HG03039 (cell line): ENCODE measurements around the gene PRRT3.

Experiments used
- ATAC-seq: cut with Tn5 transposase; IDR thresholded peaks from one replicate; pipeline ENCODE4 v1.9.1; 2021; ENCODE audit warnings: mild to moderate bottlenecking, moderate library complexity; ENCODE audit not compliant: unreplicated experiment

The PRRT3 gene

DNA sequence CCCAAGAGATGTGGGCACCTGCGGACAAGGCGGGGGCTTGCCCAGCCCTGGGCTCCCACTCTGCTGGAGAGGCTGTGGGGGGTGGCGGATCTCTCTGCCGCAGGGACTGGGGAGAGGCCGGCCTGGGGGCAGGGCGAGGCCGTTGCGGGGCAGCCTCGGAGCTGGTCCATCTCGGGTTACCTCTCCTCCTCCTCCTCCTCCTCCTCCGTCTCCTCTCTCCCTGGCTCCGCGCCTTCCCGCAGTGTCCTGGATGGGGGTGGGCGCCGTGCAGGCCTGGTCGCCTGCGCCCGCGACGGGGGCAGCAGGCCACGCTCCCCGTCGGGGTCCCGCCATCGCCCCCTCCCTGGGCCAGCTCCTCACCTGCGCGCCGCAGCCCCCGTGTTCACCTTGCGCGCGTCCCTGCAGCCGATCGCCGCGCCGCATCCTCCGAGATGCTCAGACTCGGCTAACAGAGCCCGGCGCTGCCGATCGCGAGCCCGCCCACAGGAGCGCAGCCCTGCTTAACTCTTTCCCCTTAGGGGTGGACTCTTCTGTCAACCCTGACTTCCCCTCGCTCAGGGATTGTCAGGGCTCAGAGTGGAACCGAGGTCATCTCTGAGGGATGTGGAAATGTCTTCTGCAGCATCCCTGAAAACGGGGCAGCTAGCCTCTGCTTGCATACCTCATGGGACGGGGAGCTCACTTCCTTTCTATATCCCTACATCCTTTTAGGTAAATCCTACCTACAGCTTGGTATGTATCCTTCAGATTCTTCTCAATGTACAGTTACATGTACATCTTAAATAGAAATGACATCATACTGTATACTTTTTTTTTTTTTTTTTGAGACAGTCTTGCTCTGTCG, at the start of gene PRRT3:
TSS of gene PRRT3 (minus strand) at position 447 of the 844 bp plus-strand sequence. CDS start 2,293 bp downstream, outside the sequence.
- peak; percentile 59 for ATAC-seq

DNA sequence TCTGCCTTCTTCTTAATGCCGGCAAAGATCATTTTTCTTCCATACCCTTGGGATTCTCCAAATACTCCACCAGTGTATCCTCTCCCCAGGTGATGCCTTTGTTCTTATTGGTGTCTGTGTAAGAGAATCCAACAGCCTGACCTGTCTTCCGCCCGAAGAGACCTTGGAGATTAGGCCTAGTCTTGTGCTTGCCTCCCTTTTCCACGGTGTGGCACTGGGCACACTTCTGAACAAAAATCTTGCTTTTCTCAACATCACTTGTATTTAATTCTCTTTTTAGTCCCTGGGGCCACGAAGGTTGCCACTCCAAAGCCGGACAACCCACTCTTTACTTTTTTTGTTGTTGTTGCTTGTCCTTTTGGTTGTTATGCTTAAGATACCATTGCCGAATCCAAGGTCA, 48.5 kb upstream of the PRRT3 start:
- no peak for ATAC-seq

DNA sequence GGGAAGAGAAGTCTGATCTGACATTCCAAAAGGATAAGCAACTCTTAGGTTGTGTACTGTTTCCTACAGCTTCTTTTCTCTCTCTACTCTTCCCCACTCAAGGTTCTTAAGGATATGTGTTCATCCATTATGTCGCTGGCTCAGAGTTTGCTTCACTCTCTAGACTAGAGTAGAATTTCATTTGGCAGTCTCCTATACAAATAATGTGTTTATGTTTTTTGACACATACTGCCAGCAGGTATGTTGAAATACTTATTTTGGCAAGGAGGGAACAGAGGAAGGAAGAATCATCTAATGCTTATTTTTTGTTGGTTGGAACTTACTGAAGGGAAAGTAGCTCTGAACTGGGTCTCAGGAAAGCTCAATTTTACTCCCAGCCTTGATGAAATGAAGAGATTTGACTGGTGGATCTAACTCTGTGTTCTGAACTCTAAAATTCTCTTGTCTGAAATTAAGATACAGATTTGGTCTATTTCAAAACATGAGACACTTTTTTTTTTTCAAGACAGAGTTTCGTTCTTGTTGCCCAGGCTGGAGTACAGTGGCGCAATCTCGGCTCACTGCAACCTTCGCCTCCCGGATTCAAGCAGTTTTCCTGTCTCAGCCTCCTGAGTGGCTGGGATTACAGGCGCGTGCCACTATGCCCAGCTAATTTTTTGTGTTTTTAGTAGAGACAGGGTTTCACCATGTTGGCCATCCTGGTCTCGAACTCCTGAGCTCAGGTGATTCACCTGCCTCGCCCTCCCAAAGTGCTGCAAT, 42.1 kb upstream of the PRRT3 start:
- no peak for ATAC-seq

DNA sequence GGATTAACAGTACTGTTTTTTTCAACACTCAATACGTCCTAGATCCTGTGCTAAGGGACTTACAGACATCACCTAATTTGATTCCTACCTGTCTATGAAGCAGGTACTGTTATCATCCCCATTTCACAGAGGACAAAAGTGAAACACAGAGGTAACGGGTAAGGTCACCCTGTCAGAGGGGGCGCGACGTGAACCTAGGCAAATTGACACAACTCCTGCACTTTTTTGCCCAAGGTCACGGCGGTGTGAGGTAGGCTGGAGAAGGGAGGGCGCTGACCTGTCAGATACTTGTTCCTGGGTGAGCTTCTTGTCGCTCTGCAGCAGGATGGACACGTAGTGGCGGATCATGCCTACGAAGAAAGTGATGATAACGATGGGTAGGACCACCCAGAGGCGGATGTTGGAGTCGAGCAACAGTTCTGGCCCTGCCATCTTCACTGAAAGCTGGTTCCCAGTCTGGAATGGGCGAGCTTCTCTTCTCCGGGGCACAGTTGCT, 34.1 kb upstream of the PRRT3 start:
- ATAC-seq, result peak; percentile 23

DNA sequence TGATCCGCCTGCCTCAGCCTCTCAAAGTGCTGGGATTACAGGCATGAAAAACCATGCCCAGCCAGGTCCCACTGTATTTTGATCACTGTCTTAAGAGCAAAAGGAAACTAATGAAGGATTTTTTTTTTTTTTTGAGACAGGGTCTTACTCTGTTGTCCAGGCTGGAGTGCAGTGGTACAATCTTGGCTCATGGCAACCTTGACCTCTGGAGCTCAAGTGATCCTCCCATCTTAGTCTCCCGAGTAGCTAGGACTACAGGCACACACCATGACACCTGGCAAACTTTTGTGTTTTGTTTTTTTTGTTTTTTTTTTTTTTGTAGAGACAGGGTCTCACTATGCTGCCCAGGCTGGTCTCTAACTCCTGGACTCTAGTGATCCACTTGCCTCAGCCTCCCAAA, 28.0 kb upstream of the PRRT3 start:
- no peak for ATAC-seq

DNA sequence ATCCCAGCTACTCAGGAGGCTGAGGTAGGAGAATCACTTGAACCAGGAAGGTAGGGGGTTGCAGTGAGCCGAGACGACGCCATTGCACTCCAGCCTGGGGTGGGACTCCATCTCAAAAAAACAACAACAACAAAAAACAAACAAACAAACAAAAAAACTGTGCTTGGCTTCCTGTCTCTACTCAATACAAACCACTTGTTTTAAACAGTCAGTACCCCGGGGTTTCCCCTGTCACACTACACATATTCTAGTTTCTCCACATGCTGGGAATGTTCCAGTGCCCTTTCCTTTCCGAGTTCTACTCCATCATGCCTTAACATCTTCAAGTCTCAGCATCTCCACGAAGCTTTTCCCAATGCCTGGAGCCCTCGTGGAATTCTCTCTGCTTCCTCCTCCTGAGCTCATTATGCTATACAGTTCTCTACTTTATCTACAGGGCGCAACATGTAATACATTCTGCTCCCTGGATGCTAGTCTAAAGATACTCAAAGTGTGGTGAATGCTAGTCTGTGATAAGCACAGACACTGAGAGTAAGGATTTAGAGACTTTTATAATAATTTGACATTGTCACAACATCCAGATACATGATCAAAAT, 26.6 kb upstream of the PRRT3 start:
- no peak for ATAC-seq

DNA sequence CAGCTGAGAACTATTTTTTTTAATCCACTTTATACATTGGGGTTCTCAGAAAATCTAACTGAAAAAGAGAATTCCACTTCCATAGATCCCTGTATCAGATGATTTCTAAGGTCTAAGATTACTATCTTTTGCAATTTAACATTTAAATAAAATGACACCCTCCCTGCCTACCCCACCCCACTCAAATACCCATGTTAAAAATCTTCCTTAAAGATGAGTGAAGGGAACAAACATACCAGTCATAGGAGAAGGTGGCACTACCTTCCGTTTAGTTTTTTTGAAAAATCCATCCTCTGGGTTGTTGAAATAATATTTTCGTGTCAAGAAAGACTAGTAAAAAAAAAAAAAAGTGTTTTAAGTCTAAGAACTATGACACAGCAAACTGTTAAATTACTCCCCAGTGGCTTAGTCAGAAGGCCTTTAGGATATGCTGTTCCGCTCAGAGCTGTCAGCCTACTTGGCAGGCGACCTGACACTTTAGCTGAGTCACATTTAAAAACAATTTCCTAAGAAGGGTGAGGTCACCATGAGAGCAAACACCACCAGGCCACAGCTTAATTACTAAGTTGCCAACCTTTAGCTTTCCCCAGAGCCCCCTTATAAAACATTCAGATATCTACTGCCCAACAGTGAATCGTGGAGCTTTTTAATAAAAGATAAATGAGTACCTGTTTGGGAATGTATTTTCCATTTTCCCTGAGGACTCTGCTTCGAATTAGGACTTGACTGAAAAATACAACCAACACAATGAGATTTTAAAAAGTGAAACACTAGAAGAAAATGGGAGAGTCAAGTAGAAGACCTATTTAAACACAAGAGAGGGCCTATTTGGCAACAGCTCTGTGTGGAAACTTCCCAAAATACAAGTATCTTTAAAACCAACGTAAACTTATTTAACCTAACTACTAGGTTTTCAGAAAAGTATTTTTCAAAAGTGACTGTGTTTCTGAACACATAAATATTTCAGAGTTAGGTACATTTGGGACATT, 24.8 kb upstream of the PRRT3 start:
- no peak for ATAC-seq

DNA sequence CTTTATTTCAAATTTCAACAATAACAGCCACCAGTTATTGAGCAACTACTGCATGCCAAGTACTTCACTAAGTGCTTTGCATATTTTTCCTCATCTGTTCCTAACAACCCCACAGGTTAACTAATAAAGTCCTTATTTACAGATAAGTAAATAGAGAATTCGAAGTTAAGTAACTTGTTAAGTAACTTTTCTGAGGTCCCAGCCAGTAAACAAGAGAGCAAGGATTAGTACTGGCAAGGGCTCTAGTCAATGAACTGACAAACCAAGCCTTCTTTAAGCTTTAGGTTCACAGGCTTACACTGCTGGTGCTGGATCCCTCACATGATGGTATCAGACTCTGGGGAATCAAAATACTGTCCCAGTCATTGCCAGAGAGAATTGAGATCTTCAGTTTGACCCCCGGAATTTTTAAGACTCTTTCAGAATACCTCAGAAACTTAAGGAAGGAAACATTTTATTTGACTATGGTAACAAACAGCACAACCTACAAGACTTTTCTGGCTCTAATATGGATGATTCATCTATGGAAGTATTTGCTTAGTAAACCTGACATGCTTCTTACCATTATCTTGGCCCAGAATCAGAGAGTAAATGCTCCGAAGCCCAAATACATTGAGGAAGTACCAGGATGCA, 17.9 kb upstream of the PRRT3 start:
- ATAC-seq, result no peak

DNA sequence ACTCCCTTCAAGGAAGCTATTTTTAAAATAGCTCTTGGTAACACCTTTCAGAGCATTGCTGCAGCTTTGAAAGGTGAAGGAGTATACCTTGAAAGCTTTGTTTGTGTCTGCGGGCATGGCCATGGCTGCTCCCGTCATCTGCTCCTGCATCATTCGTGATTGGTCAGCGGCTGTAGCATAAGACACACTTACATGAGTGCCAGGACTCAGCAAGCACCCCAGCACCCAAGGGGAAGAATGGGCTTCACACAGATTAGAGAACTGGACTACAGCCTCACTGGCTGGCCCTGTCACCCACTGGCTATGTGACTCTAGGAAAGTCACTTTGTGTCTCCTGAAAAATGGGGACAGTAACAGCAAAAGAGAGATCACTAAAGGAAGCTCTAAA, 17.4 kb upstream of the PRRT3 start:
- no peak for ATAC-seq

DNA sequence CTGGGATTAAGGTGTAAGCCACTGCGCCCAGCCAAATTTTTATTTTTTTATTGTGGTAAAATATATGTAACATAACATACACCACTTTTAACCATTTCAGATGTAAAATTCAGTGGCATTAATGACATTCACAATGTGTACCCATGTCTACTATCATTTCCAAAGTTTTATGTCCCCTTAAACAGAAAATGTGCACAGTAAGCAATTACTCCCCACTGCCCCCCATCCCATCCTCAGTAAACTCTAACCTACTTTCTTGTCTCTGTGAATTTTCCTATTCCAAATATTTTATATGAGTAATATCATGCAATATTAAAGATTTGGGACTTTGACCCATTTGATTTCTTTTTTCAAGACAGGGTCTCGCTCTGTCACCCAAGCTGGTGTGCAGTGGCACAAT, 14.6 kb upstream of the PRRT3 start:
- ATAC-seq, result no peak

DNA sequence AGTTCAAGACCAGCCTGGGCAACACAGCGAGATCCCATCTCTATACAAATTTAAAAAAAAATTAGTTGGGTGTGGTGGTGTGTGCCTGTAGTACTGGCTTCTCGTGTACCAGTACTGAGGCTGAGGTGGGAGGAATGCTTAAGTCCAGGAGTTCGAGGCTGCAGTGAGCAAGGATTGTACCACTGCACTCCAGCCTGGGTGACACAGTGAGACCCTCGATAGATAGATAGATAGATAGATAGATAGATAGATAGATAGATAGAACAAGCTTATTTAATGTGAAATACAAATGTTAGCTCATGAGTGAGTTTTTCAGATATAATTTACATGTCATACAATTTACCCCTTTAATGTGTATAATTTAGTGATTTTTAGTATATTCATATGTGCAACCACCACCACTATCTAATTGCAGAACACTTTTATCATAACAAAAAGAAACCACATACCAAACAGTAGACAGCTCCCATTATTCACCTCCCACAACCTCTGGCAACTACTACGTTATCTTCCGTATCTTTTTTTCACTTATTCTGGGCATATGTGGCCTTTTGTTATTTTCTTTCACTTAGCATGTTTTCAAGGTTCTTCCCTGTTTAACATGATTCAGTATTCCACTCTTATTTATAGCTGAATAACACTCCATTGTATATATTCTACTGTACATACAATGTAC, 13.1 kb upstream of the PRRT3 start:
- ATAC-seq, result no peak

DNA sequence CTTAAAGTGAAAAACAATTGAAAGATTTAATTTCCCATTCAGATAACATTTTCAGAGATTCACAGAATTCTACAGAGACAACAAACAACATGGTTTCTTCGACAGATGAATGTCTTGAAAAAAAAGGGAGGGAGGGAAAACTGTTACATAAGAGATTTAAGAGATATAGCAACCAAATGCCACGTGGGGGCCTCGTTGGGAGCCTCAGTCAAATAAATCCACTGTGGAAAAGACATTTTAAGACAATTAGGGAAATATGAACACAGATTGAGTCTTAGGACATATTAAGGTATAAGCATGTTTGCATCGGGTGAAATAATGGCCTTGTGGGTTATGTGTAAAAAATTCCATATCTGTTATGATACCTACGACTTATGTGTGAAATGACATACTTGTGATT, 5.0 kb upstream of the PRRT3 start:
- no peak for ATAC-seq

DNA sequence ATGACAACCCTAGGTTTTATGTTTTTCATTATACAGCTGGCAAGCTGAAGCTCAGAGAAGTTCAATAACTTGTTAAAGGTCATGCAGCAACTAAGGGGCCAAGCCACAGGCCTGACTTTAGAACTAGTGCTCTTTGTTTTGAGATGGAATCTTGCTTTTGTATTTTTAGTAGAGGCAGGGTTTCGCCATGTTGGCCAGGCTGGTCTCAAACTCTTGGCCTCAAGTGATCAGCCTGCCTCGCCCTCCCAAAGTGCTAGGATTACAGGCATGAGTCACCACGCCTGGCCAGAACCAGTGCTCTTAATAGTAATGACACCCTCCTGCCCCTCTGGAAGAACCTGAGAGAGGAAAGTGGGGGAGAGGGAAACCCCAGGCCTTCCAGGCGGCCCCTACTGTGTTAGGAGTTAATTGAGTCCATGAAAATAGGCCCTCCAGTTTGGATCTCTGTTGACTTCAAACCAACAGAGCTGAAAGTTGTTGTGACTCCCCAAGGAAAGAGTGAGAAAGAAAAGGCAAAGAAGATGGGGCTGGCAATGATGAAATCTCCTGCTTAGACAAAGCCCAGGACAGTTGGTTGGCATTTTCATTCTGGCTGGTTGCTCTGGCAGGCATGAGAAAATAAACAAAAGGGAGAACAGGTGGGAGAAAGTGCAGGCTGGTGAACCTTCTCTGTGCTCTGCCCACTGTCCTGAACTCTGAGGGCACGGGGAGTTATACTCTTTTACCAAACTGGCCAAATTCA, 3.6 kb upstream of the PRRT3 start:
- no peak for ATAC-seq

DNA sequence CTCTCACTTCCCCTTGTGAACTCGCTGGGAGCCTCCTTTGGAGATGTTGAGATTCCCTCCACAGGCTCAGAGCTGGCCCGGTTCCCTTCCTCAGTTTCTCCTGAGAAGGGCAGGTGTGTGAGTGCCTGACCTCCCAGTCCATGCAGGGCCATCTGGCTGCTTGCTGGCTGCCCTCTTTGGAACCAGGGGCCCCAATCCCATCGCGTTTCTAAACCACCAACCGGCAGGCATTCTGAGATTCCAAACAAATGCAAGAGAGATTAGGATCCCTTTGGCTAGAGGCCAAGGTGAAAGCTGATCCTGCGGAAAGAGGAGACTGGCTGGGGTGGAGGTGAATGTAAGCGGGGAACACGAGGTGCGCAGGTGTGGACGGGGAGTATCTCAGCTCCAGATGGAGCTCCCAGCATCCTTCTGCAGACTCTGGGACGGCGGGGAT, 2.9 kb upstream of the PRRT3 start:
- no peak for ATAC-seq

DNA sequence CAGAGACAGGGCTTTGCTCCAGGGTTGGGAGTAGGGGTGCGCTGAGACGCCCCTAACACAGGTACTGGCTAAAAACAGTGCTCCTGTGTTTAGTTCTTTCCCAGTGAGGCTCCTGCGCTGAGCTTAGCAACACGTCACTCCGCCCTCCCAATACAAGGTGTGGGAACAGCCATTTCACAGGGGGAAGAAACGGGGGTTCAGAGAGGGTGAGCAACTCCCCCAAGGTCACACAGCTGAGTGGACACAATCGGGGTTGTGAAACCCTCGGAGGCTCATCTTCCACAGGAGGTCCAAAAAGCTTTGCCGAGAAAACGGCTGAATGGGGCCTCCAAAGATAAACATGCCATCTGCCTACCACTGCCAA, 628 bp downstream of the PRRT3 start:
- no peak for ATAC-seq

DNA sequence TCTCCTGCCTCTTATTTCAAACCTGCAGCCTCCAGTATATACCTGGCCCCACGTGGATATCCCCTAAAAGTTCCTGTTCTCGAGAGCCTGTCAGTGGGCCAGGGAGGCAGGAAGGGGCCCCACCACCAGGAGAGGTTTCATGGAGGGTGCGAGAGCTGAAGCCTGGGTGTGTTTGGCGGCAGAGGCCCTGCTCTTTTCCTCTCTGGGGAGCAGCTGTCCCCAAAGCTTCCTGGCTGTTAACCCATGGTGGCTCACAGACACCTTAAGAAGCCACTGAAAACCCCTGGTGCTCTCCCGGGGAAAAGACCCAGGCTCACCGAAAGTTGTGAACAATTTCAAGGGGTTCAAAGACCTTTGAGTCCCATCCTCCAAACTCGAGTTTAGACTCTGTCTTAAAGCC, 1.1 kb downstream of the PRRT3 start:
- no peak for ATAC-seq

DNA sequence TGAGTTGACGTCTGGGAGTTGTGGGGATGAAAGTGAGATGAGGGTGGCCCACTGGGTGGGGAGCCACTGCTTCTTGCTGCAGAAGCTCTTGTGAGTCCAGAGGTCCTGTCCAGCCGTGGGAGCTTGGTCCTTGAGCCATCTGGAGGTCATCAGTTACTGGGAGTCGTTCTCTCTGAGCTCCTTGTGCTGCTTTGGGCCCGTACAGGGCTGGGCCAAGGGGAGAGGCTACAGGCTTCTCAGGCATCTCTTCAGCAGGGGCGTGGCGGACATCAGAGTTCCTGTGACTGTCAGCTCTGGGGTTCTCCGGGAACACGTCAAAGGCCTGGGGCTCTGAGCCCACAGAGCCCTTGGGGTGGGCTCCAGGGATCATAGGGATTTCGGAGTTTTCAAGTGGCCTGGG, 2.6 kb downstream of the PRRT3 start:
- ATAC-seq, result no peak

DNA sequence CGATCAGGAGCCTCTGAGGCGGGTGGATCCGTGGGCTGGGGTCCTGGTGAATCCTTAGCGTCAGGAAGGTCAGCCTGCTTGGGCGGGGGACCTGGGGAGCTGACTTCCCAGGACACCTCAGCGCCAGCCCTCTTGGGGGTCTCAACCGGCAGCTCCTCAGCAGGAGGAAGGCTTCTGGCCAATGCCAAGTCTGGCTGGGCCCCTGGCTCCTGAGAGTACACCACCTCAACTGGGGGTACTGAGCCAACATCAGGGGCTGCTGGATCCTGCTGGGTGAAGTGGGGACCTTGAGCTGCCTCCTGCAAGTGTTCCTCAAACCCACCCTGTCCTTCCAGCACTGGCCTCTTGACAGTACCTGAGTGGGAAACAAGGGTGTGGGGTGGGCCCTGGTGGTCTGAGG, 3.1 kb downstream of the PRRT3 start:
- ATAC-seq, result no peak

DNA sequence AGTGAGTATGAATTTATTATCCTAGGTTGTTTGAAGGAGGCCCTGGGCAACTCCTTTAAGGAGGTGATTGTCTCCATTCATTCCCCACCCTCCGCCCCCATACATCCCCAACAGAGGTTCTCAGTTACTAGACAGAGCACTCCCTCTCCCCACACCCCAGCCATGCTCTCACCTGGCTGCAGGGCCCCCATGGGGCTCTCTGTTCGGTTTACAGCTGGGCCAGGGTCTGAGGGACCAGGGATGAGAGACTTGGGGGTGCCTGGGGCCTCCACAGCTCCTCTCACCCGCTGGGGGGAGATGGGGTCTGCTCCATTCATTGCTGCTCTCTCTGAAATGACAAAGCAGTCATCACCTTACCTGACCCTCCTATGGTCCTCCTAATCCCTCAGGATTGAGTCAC, 3.6 kb downstream of the PRRT3 start:
- ATAC-seq, result no peak
